Measurements from ENCODE around the gene ZMAT2.
"Not testable (repeated sequence)": the region's sequence is repeated elsewhere in the genome, so short reads cannot be mapped to it uniquely, and the experiment has no call there.

The ZMAT2 gene

GRCh38 chr5:140700177-140701144 lies at the start of gene ZMAT2:
Gene ZMAT2, plus strand, starts transcription at chr5:140700447. Its CDS starts 14 bp downstream, at chr5:140700461.
- peak; percentile 86 for DNase-seq

GRCh38 chr5:140658870-140659269 lies 41.4 kb upstream of the ZMAT2 start:
- no peak for DNase-seq

GRCh38 chr5:140660371-140660770 lies 39.9 kb upstream of the ZMAT2 start:
- not testable (repeated sequence) for DNase-seq

DNA sequence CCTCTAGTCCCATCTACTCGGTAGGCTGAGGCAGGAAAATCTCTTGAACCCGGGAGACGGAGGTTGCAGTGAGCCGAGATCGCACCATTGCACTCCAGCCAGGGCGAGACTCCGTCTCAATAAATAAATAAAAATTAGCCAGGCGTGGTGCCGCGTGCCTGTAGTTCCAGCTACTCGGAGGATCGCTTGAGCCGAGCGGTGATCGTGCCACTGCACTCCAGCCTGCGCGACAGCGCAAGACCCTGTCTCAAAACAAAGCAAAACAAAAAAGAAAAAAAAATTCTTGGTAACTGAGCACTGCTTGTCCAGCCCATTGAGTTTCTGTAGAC lies 36.3 kb upstream of the ZMAT2 start:
- DNase-seq = no peak

DNA sequence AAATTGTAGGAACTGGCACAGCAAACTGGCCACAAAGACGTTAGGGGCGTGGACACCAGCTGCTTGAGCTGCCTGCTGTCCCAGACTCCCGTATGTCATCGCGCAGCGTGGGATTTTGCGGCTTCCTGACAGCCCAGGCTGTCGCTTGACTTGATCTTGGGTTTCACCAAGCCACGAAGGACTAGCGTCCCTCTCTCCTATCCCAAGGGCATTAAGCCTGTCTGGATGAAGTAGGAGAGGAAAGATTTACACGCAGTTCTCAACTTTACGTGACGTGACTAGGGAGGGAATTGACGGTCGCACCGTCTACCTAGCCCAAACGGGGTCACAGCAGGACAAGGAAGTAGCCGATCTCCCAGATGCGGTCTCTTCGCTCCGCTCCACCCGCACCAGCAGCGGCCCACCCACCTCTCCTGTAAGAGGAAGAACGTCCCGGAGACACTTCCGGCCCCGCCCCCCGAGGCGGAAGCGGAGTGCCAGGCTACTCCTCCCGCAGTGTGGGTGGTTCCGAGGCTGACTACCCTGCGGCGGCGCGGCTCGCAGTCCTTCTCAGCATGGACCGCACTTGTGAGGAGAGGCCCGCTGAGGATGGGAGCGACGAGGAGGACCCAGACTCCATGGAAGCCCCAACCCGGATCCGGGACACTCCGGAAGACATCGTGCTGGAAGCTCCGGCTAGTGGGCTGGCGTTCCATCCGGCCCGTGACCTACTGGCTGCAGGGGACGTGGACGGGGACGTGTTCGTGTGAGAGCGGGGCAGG lies 35.7 kb upstream of the ZMAT2 start, which contains the start of gene WDR55:
Gene WDR55, plus strand, starts transcription at position 546 of the 761 bp plus-strand sequence. Its CDS starts 9 bp downstream, at position 555.
- peak; percentile 69 for DNase-seq

- DNase-seq = not testable (repeated sequence)
These were observed 29.2 kb upstream of the ZMAT2 start for GRCh38 chr5:140671035-140671434.

DNA sequence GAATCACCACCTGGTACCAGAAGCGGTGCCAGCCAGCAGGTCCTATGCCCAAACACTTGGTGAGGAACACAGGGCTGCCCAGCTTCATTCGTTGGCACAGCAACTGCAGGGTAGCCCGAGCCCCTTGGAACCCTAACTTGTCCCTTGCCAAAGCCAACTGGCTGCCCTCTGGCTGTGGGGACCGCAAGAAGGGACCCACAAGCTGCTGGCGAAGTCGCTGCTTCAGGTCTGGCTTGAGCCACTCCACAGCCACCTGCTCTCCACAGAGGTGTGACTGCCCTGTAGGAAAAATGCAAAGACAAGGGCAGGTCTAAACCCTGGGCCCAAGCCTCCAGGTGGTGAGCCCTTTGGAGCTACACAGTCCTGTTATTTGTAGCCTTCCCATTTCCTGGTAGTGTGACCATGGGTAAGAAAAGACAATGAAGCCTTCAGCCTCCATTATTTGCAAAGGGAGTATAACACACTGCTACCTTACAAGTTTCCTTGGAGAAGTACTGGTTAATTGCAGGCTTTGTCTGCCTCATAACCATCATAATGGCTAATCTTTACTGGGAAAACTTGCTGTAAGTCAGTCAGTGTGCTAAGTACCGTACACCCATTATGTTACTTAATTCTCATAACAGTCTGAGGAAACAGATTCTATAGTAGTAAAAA lies 28.6 kb upstream of the ZMAT2 start:
- no peak for DNase-seq

- DNase-seq = no peak
These were observed 27.6 kb upstream of the ZMAT2 start for GRCh38 chr5:140672455-140673186.

DNA sequence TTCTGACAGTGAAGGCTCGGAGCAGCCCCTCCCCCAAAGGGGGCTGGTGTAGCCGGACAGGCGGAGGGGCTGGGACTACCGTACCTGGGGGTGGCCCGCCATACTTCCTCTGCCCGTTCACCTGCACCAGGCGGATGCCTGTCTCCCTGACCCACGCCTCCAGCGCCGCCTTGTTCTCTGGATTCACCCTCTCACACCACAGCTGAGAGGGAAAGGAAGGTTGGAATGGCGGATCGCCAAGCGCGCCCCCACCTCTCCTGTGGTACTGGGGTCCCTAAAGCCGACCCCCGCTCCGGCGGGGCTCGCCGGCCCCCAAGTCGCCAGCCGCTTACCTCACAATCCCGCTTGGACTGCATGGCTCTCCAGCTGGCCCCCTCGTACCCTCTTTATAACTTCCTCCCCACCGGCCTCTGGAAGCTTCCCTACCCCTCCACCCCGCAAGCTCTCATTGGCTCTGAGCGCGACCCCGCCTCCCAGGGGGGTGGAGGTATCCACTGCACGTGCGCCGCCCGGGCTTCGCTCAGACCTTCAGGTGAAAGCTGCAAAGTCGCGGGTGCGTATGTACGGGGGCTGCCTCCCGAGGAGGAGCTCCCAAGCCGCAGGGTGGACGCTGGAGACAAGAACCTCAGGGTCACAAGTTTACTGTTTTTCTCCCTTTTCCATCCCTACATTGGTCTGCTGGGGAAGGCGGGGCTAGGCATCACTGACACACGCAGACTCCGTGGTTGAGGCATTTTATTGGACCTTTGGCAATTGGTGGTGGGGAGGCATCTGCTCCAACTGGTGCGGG lies 26.9 kb upstream of the ZMAT2 start, which contains the start of gene DND1:
Gene DND1, minus strand, starts transcription at position 390 of the 790 bp plus-strand sequence. Its CDS starts 34 bp downstream, at position 356.
- no peak for DNase-seq

GRCh38 chr5:140674211-140674610 lies 26.0 kb upstream of the ZMAT2 start:
- DNase-seq = no peak

GRCh38 chr5:140674629-140675028 lies 25.6 kb upstream of the ZMAT2 start:
- DNase-seq = no peak

- no peak for DNase-seq
These were observed 22.3 kb upstream of the ZMAT2 start for GRCh38 chr5:140677947-140678346.

DNA sequence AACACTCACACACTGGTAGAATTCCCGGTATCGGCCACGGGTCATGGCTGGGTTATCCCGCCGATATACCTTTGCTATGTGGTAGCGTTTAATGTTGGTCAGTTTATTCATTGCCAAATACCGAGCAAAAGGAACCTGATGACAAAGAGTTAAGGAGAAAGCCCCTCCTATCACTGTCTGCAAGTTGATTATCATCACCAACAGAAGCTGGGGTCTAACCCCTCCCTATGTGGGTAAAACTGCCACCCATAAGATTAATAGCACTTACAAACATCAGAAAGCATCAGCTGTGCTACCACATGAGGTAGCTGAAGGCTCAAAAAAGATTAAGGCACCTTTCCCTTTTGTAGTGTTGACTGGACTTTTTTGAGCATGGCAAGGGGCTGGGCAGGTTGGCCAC lies 21.3 kb upstream of the ZMAT2 start:
- DNase-seq = no peak

- no peak for DNase-seq
These were observed 9.8 kb upstream of the ZMAT2 start for GRCh38 chr5:140690376-140690932.

- peak; percentile 63 for DNase-seq
These were observed 9.0 kb upstream of the ZMAT2 start, which contains the start of the genes HARS1 and HARS2 for GRCh38 chr5:140690941-140691924. Gene HARS1, minus strand, starts transcription at chr5:140691370. Its CDS starts 66 bp downstream, at chr5:140691304. Gene HARS2, plus strand, starts transcription at chr5:140691455. Its CDS starts 194 bp downstream, at chr5:140691649.

DNA sequence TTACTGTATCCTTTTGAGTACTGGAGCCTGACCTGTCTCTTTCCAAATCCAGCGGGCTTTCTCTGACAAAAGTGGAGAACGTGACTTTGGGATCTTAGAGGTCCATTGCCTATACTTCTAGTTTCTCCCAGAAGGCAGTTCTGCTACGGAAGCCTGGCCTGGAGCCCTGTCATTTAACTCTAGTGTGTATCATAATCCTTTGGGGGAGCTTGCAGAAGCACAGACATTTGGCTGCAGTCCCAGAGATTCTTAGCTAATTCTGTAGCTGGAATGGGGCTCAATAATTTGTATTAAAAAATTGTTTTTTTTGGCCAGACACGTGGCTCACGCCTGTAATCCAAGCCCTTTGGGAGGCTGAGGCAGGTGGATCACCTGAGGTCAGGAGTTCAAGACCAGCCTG lies 6.0 kb upstream of the ZMAT2 start:
- DNase-seq = no peak

- DNase-seq = no peak
These were observed 3.3 kb upstream of the ZMAT2 start for GRCh38 chr5:140696891-140697492.

GRCh38 chr5:140707812-140708211 lies 7.6 kb downstream of the ZMAT2 start:
- no peak for DNase-seq

GRCh38 chr5:140708787-140709186 lies 8.5 kb downstream of the ZMAT2 start:
- DNase-seq = not testable (repeated sequence)

All from NCI-H187 treated with DMSO at 0.1 percent for 48 hours (cell line).